CD4-positive, alpha-beta T cell (primary cell): Measurements from ENCODE around the gene TUBGCP6. TPM values are rescaled to one million over a fixed set of nuclear protein-coding genes. Genes with fewer than 3 reads are reported as not detected.

ENCODE experiments used
- ATAC-seq: fragments of 200-7000 bp; cut with Tn5 transposase; one replicate; pipeline ENCODE4 v1.10.0; 2022; ENCODE audit warnings: mild to moderate bottlenecking; ENCODE audit not compliant: poor library complexity
- CTCF ChIA-PET: fragments of 350-600 bp; sonication (Branson Sonifier 250); formaldehyde crosslinking; loops from one replicate; lab custom pipeline; 2021; ENCODE audit warnings: antibody characterized with exemption, inconsistent platforms; lab: Charles Lee
- POLR2A ChIA-PET: fragments of 350-600 bp; sonication (Branson Sonifier 250); formaldehyde crosslinking; loops from one replicate; lab custom pipeline; 2021; ENCODE audit warnings: antibody characterized with exemption, inconsistent platforms; lab: Charles Lee
- DNase-seq, 14 experiments: peaks; one replicate each; pipeline ENCODE4 v3.0.0-alpha.2; 2013 to 2020; ENCODE audit warnings: mixed read lengths in 2 of 14
- H3K27ac ChIP-seq, 2 donors: one replicate each; pipeline versions ENCODE4 v1.5.1 to v1.7.0; 2013; ENCODE audit warnings: low read length in 2 of 2, low read depth in 1 of 2, mild to moderate bottlenecking in 1 of 2
- H3K27me3 ChIP-seq, 2 experiments: 1 replicate in 1 of 2; 2 replicates in 1 of 2; pipeline versions ENCODE4 v1.6.1 to v1.7.0; 2013; ENCODE audit warnings: low read length in 2 of 2, control low read depth in 1 of 2, mild to moderate bottlenecking in 1 of 2, moderate library complexity in 1 of 2; ENCODE audit not compliant: insufficient read depth in 2 of 2, control insufficient read depth in 1 of 2
- H3K36me3 ChIP-seq: one replicate; pipeline ENCODE4 v1.6.1; 2013; ENCODE audit warnings: low read length, control low read depth; ENCODE audit not compliant: insufficient read depth
- H3K4me1 ChIP-seq: one replicate; pipeline ENCODE4 v1.6.1; 2013; ENCODE audit warnings: low read length, control low read depth; ENCODE audit not compliant: insufficient read depth
- H3K4me3 ChIP-seq: one replicate; pipeline ENCODE4 v1.5.1; 2013; ENCODE audit warnings: mild to moderate bottlenecking, low read length, moderate library complexity
- H3K9me3 ChIP-seq, 2 experiments: 1 replicate in 1 of 2; 2 replicates in 1 of 2; pipeline versions ENCODE4 v1.6.1 to v1.7.0; 2013; ENCODE audit warnings: low read length in 2 of 2, mild to moderate bottlenecking in 2 of 2, control low read depth in 1 of 2, moderate library complexity in 1 of 2; ENCODE audit not compliant: control insufficient read depth in 1 of 2, insufficient read depth in 1 of 2
- H3K27ac Mint-ChIP-seq: one replicate; pipeline ENCODE4 v1.8.0; 2020; ENCODE audit warnings: mixed read lengths
- H3K27me3 Mint-ChIP-seq: one replicate; pipeline ENCODE4 v1.8.0; 2021; ENCODE audit warnings: mixed read lengths
- H3K36me3 Mint-ChIP-seq: one replicate; pipeline ENCODE4 v1.8.0; 2021; ENCODE audit warnings: low read depth, mixed read lengths
- H3K4me1 Mint-ChIP-seq: one replicate; pipeline ENCODE4 v1.8.0; 2021; ENCODE audit warnings: low read depth, mixed read lengths
- H3K4me3 Mint-ChIP-seq: one replicate; pipeline ENCODE4 v1.8.0; 2020; ENCODE audit warnings: mild to moderate bottlenecking, mixed read lengths
- H3K9me3 Mint-ChIP-seq: one replicate; pipeline ENCODE4 v1.8.0; 2020; ENCODE audit warnings: mixed read lengths
- CTCF ChIP-seq: fragments of 200-600 bp; IDR thresholded peaks from one replicate; pipeline ENCODE4 v1.8.0; 2022; ENCODE audit warnings: antibody characterized with exemption, mild to moderate bottlenecking
- intact Hi-C, 2 experiments: fragments of 100-400 bp; cut with DNase I in 1 of 2; cut with micrococcal nuclease in 1 of 2; formaldehyde crosslinking; loops; one replicate each; pipeline versions ENCODE4 v1.15.1 to v1.9.0; 2023 to 2025; cut with DNase I, micrococcal nuclease
- total RNA-seq, 174 experiments: library from RNA in 2 of 174; stranded (reverse) in 2 of 174; gene quantifications; one replicate each; pipeline ENCODE4 v1.2.3 and lab custom pipeline; 2021 to 2026

TUBGCP6 gene
- total RNA-seq, 2 experiments from 2014 or later: 124 to 126 TPM

GRCh38 chr22:50216055-50216683 lies 28.7 kb downstream of the TUBGCP6 start:
- CTCF ChIA-PET: no interaction called here
- no peak for TF ChIP-seq CTCF
- peaks cover 15% of the 10 kb centered on the region for H3K4me1 Mint-ChIP-seq
- intact Hi-C loops: no loop called here
- H3K36me3 Mint-ChIP-seq: peaks cover 79% of the 10 kb centered on the region
- no peaks in the 10 kb centered on the region for H3K9me3 Mint-ChIP-seq
- Histone ChIP-seq H3K27me3 (no peaks in the 10 kb centered on the region), H3K4me3 (no peak overlapping the region), H3K36me3 (peaks cover 72% of the 10 kb centered on the region), H3K27ac (no peak overlapping the region), H3K4me1 (no peaks in the 10 kb centered on the region), H3K9me3 (no peaks in the 10 kb centered on the region)
- no peak overlapping the region for H3K27ac Mint-ChIP-seq
- POLR2A ChIA-PET: interaction anchor here (0.9 kb wide), 1 partner anchor 25 kb away, joined by 3 read pairs; no protein-coding TSS in a partner anchor
- H3K27me3 Mint-ChIP-seq: no peaks in the 10 kb centered on the region
- no peak overlapping the region for H3K4me3 Mint-ChIP-seq
- no peak for ATAC-seq
- peak in 1 of 14 experiments; percentile 30 for DNase-seq

GRCh38 chr22:50215297-50216054 lies 29.3 kb downstream of the TUBGCP6 start:
- no peaks in the 10 kb centered on the region for H3K9me3 ChIP-seq
- ATAC-seq (no peak), DNase-seq (peak in 1 of 14 experiments; percentile 32)
- intact Hi-C loops: no loop called here
- POLR2A ChIA-PET: interaction anchor here (0.9 kb wide), 1 partner anchor 24 kb away, joined by 3 read pairs; no protein-coding TSS in a partner anchor
- no peaks in the 10 kb centered on the region for H3K27me3 ChIP-seq
- peak overlapping the region; percentile 35 for H3K27ac Mint-ChIP-seq
- peaks cover 77% of the 10 kb centered on the region for H3K36me3 Mint-ChIP-seq
- CTCF ChIA-PET: interaction anchor here (1.2 kb wide), 1 partner anchor 67 kb away, joined by 3 read pairs; no protein-coding TSS in a partner anchor
- H3K9me3 Mint-ChIP-seq: no peaks in the 10 kb centered on the region
- H3K36me3 ChIP-seq: peaks cover 72% of the 10 kb centered on the region
- H3K4me1 Mint-ChIP-seq: peaks cover 15% of the 10 kb centered on the region
- H3K27ac ChIP-seq: no peak overlapping the region
- no peak for TF ChIP-seq CTCF
- H3K4me3 Mint-ChIP-seq: no peak overlapping the region
- H3K27me3 Mint-ChIP-seq: no peaks in the 10 kb centered on the region
- peaks cover 2% of the 10 kb centered on the region for H3K4me1 ChIP-seq
- H3K4me3 ChIP-seq: no peak overlapping the region

GRCh38 chr22:50213263-50213662 lies 31.6 kb downstream of the TUBGCP6 start:
- ATAC-seq: no peak
- intact Hi-C loops: no loop called here
- POLR2A ChIA-PET: no interaction called here

More at GRCh38 chr22:50213263-50213662, 31.6 kb downstream of the TUBGCP6 start:
- no peak overlapping the region for H3K27ac ChIP-seq
- Mint-ChIP-seq H3K27me3 (no peaks in the 10 kb centered on the region), H3K9me3 (no peaks in the 10 kb centered on the region), H3K4me1 (peaks cover 21% of the 10 kb centered on the region), H3K36me3 (peaks cover 63% of the 10 kb centered on the region), H3K27ac (peak overlapping the region; percentile 39), H3K4me3 (no peak overlapping the region)
- H3K9me3 ChIP-seq: no peaks in the 10 kb centered on the region
- no peak for DNase-seq
- TF ChIP-seq CTCF: no peak
- no peaks in the 10 kb centered on the region for H3K27me3 ChIP-seq
- CTCF ChIA-PET: interaction anchor here (1.2 kb wide), 1 partner anchor 64 kb away, joined by 3 read pairs; no protein-coding TSS in a partner anchor
- H3K4me3 ChIP-seq: no peak overlapping the region
- peaks cover 18% of the 10 kb centered on the region for H3K4me1 ChIP-seq
- peaks cover 71% of the 10 kb centered on the region for H3K36me3 ChIP-seq
